GM23338 (cell line): ENCODE data around the gene TRIM14. TPM values are rescaled to one million over a fixed set of nuclear protein-coding genes. Genes with fewer than 3 reads are reported as not detected.

Source experiments
- ATAC-seq: fragments of 200-7000 bp; cut with Tn5 transposase; 3 replicates; pipeline ENCODE4 v1.9.1; 2020
- DNase-seq: peaks from one replicate; pipeline ENCODE4 v3.0.0-alpha.2; 2015; ENCODE audit warnings: low spot score
- H2AFZ ChIP-seq: fragments of 200-600 bp; sonication (generic); 2 replicates; pipeline ENCODE4 v1.8.0; 2016; ENCODE audit warnings: antibody characterized with exemption, mild to moderate bottlenecking, moderate library complexity
- H3F3A ChIP-seq: fragments of 200-600 bp; sonication (generic); replicated peaks from 2 replicates; pipeline ENCODE4 v1.8.0; 2017; ENCODE audit warnings: antibody characterized with exemption, mixed run types, low read depth
- H3K27ac ChIP-seq: fragments of 200-600 bp; sonication (generic); 2 replicates; pipeline ENCODE4 v1.6.1; 2016; ENCODE audit warnings: low read depth
- H3K27me3 ChIP-seq: fragments of 200-600 bp; sonication (generic); 2 replicates; pipeline ENCODE4 v1.8.0; 2016; ENCODE audit warnings: mild to moderate bottlenecking, mixed run types, moderate library complexity; ENCODE audit not compliant: insufficient read depth
- H3K36me3 ChIP-seq: fragments of 200-600 bp; sonication (generic); 2 replicates; pipeline ENCODE4 v1.8.0; 2016; ENCODE audit warnings: mild to moderate bottlenecking; ENCODE audit not compliant: insufficient read depth
- H3K4me1 ChIP-seq: fragments of 200-600 bp; sonication (generic); 2 replicates; pipeline ENCODE4 v1.8.0; 2016; ENCODE audit warnings: mild to moderate bottlenecking, moderate library complexity; ENCODE audit not compliant: insufficient read depth
- H3K4me2 ChIP-seq: fragments of 200-600 bp; sonication (generic); 2 replicates; pipeline ENCODE4 v1.7.1; 2017; ENCODE audit warnings: mixed run types
- H3K4me3 ChIP-seq: fragments of 200-600 bp; sonication (generic); 2 replicates; pipeline ENCODE4 v1.6.1; 2016; ENCODE audit warnings: mixed run types
- H3K79me2 ChIP-seq: fragments of 200-600 bp; sonication (generic); replicated peaks from 2 replicates; pipeline ENCODE4 v1.8.0; 2017; ENCODE audit warnings: mild to moderate bottlenecking; ENCODE audit not compliant: insufficient read depth
- H3K9me2 ChIP-seq: fragments of 200-600 bp; sonication (generic); 2 replicates; pipeline ENCODE4 v1.8.0; 2017; ENCODE audit not compliant: insufficient read depth
- H4K20me1 ChIP-seq: fragments of 200-600 bp; sonication (generic); replicated peaks from 2 replicates; pipeline ENCODE4 v1.8.0; 2017; ENCODE audit warnings: mild to moderate bottlenecking; ENCODE audit not compliant: insufficient read depth
- H3K27ac Mint-ChIP-seq: 2 replicates; pipeline ENCODE4 v1.8.0; 2020; ENCODE audit warnings: inconsistent platforms, mild to moderate bottlenecking, moderate library complexity, mixed read lengths
- H3K27me3 Mint-ChIP-seq: 3 replicates; pipeline ENCODE4 v1.8.0; 2022; ENCODE audit warnings: low read depth, mild to moderate bottlenecking, moderate library complexity, mixed read lengths, inconsistent platforms; ENCODE audit not compliant: insufficient read depth, poor library complexity
- H3K36me3 Mint-ChIP-seq: 3 replicates; pipeline ENCODE4 v1.8.0; 2021; ENCODE audit warnings: low read depth, mild to moderate bottlenecking, inconsistent platforms, moderate library complexity, mixed read lengths
- H3K4me1 Mint-ChIP-seq: 3 replicates; pipeline ENCODE4 v1.8.0; 2020; ENCODE audit warnings: mild to moderate bottlenecking, inconsistent platforms, mixed read lengths
- H3K4me3 Mint-ChIP-seq: 3 replicates; pipeline ENCODE4 v1.8.0; 2021; ENCODE audit warnings: moderate library complexity, mild to moderate bottlenecking, inconsistent platforms, mixed read lengths
- H3K9me3 Mint-ChIP-seq: 3 replicates; pipeline ENCODE4 v1.8.0; 2020; ENCODE audit warnings: moderate library complexity, mild to moderate bottlenecking, inconsistent platforms, mixed read lengths
- CREB1 ChIP-seq: fragments of 250-450 bp; sonication (Bioruptor Pico); IDR thresholded peaks from 2 replicates; pipeline ENCODE4 v1.5.0; 2020; ENCODE audit warnings: low read depth, mild to moderate bottlenecking, moderate library complexity
- CTCF ChIP-seq, 2 experiments: fragments of 200-600 bp in 1 of 2; sonication (generic) in 1 of 2; conservative IDR thresholded peaks; 2 replicates each; pipeline versions ENCODE4 v1.5.1 to v1.6.1; 2016 to 2017; ENCODE audit warnings: antibody characterized with exemption in 2 of 2, low read depth in 2 of 2, mild to moderate bottlenecking in 2 of 2, moderate library complexity in 1 of 2
- EZH2 ChIP-seq: fragments of 200-600 bp; sonication (generic); IDR thresholded peaks from one replicate; pipeline ENCODE4 v1.8.0; 2017; ENCODE audit warnings: antibody characterized with exemption, mild to moderate bottlenecking, low read depth; ENCODE audit not compliant: unreplicated experiment
- EZH2phosphoT487 ChIP-seq: fragments of 200-600 bp; sonication (generic); IDR thresholded peaks from one replicate; pipeline ENCODE4 v1.8.1; 2018; ENCODE audit warnings: antibody characterized with exemption; ENCODE audit not compliant: unreplicated experiment
- JUNB ChIP-seq: IDR thresholded peaks from one replicate; pipeline ENCODE4 v1.6.1; 2016; ENCODE audit warnings: antibody characterized with exemption; ENCODE audit not compliant: unreplicated experiment
- NANOG ChIP-seq: IDR thresholded peaks from 2 replicates; pipeline ENCODE4 v1.6.1; 2016; ENCODE audit warnings: antibody characterized with exemption, borderline replicate concordance
- POLR2AphosphoS5 ChIP-seq: IDR thresholded peaks from 2 replicates; pipeline ENCODE4 v1.6.1; 2016; ENCODE audit warnings: antibody characterized with exemption, low read depth
- STAT1 ChIP-seq: IDR thresholded peaks from one replicate; pipeline ENCODE4 v1.6.1; 2016; ENCODE audit warnings: antibody characterized with exemption; ENCODE audit not compliant: unreplicated experiment
- ZNF114 ChIP-seq: fragments of 250-450 bp; sonication (Bioruptor Pico); IDR thresholded peaks from 2 replicates; pipeline ENCODE4 v1.5.0; 2020; ENCODE audit warnings: mild to moderate bottlenecking, moderate library complexity
- ZNF331 ChIP-seq: fragments of 250-450 bp; sonication (Bioruptor Pico); IDR thresholded peaks from 2 replicates; pipeline ENCODE4 v1.5.0; 2020; ENCODE audit warnings: low read depth, mild to moderate bottlenecking, moderate library complexity
- ZNF462 ChIP-seq: fragments of 250-450 bp; sonication (Bioruptor Pico); IDR thresholded peaks from 2 replicates; pipeline ENCODE4 v1.5.0; 2020; ENCODE audit warnings: mild to moderate bottlenecking, moderate library complexity
- polyA plus RNA-seq: library from polyadenylated mRNA; unstranded; fragments of >200 nt; fragmentation: Nextera tagmentation; extraction: Ambion mirVana; gene quantifications from 2 replicates; pipeline ENCODE4 v1.2.1, GENCODE V29; 2016
- total RNA-seq: library from RNA; depleted of rRNA; stranded (reverse); fragments of >200 nt; shearing (Covaris generic); gene quantifications from 2 replicates; pipeline ENCODE4 v1.2.3, GENCODE V29; 2014

The TRIM14 gene
- total and polyA plus RNA-seq, 2 experiments from 2014 or later: 17.2 to 25.3 TPM

GRCh38 chr9:98157372-98157771 lies 38.4 kb upstream of the TRIM14 start:
- H3K9me3 Mint-ChIP-seq: no peaks in the 10 kb centered on the region
- Histone ChIP-seq H3K27me3 (no peaks in the 10 kb centered on the region), H3K4me3 (no peak overlapping the region), H3K4me2 (no peak overlapping the region), H3K9me2 (no peaks in the 10 kb centered on the region), H2AFZ (no peak overlapping the region), H4K20me1 (peaks cover 2% of the 10 kb centered on the region; the same call in 1 of the 2 replicates), H3K27ac (no peak overlapping the region), H3F3A (no peaks in the 10 kb centered on the region), H3K4me1 (no peaks in the 10 kb centered on the region), H3K79me2 (no peaks in the 10 kb centered on the region), H3K36me3 (0 out of 2 replicates have a peak, but pooled peaks cover 5% of the 10 kb centered on the region)
- no peaks in the 10 kb centered on the region; the same call in 2 of the 3 replicates for H3K4me1 Mint-ChIP-seq
- peaks cover 1% of the 10 kb centered on the region for H3K27me3 Mint-ChIP-seq
- no peak overlapping the region for H3K27ac Mint-ChIP-seq
- ATAC-seq (no peak), DNase-seq (no peak)
- no peaks in the 10 kb centered on the region; the same call in 2 of the 3 replicates for H3K36me3 Mint-ChIP-seq
- TF ChIP-seq NANOG (no peak), CTCF (conservative IDR thresholded peaks at IDR 0.05; ENCODE audit: low read depth in 2 of 2) (no peak), POLR2AphosphoS5 (no peak), STAT1 (no peak)
- no peak overlapping the region for H3K4me3 Mint-ChIP-seq

- Mint-ChIP-seq H3K4me1 (peaks cover 3% of the 10 kb centered on the region; the same call in 2 of the 3 replicates), H3K9me3 (no peaks in the 10 kb centered on the region), H3K4me3 (no peak overlapping the region), H3K36me3 (no peaks in the 10 kb centered on the region), H3K27ac (no peak overlapping the region), H3K27me3 (peaks cover 1% of the 10 kb centered on the region)
- Histone ChIP-seq H4K20me1 (no peaks in the 10 kb centered on the region; the same call in 1 of the 2 replicates), H3K4me1 (no peaks in the 10 kb centered on the region), H3K4me2 (no peak overlapping the region), H3K4me3 (no peak overlapping the region), H3K27me3 (no peaks in the 10 kb centered on the region), H3K27ac (no peak overlapping the region), H2AFZ (no peak overlapping the region), H3K36me3 (0 out of 2 replicates have a peak, but pooled peaks cover 5% of the 10 kb centered on the region), H3F3A (no peaks in the 10 kb centered on the region; the same call in 1 of the 2 replicates), H3K9me2 (no peaks in the 10 kb centered on the region), H3K79me2 (no peaks in the 10 kb centered on the region)
- DNase-seq (no peak), ATAC-seq (no peak)
- TF ChIP-seq ZNF462 (CRISPR knock-in tag) (no peak), ZNF114 (CRISPR knock-in tag) (no peak), STAT1 (no peak), CTCF (conservative IDR thresholded peaks at IDR 0.05; ENCODE audit: low read depth in 2 of 2) (no peak), ZNF331 (CRISPR knock-in tag) (no peak), EZH2 (no peak), EZH2phosphoT487 (no peak), NANOG (no peak), POLR2AphosphoS5 (no peak), JUNB (no peak), CREB1 (CRISPR knock-in tag) (no peak)
Measured at GRCh38 chr9:98154678-98155077, 35.7 kb upstream of the TRIM14 start.
